NB4 (cell line): ENCODE measurements around the gene KAT2B.

Source experiments
- POLR2A ChIP-seq: IDR thresholded peaks from 2 replicates; pipeline ENCODE4 v1.6.1; 2011; ENCODE audit warnings: mild to moderate bottlenecking; ENCODE audit not compliant: insufficient read length; ENCODE audit errors: extremely low read depth
- TF ChIP-seq, protein P1 (sequence below): IDR thresholded peaks from one replicate; pipeline ENCODE4 v1.5.1; 2012; ENCODE audit warnings: low read depth, low read length
- TF ChIP-seq, protein P2 (sequence below): IDR thresholded peaks from 2 replicates; pipeline ENCODE4 v1.6.1; 2011; ENCODE audit warnings: low read depth, low read length

DNA sequence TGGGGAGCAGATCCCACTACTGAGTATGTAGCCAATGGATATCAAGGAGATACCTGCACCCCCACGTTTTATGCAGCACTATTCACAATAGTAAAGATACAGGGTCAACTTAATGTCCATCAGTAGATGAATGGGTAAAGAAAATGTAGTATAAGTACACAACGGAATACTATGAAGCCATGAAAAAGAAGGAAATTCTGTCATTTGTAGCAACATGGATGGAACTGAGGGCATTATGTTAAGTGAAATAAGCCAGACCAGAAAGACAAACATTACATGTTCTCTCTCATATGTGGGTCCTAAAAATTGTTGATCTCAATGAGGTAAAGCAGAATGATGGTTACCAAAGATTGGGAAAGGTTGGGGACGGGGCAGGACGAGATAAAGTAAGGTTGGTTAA, 42.7 kb upstream of the KAT2B start:
- TF ChIP-seq, protein P1, sequence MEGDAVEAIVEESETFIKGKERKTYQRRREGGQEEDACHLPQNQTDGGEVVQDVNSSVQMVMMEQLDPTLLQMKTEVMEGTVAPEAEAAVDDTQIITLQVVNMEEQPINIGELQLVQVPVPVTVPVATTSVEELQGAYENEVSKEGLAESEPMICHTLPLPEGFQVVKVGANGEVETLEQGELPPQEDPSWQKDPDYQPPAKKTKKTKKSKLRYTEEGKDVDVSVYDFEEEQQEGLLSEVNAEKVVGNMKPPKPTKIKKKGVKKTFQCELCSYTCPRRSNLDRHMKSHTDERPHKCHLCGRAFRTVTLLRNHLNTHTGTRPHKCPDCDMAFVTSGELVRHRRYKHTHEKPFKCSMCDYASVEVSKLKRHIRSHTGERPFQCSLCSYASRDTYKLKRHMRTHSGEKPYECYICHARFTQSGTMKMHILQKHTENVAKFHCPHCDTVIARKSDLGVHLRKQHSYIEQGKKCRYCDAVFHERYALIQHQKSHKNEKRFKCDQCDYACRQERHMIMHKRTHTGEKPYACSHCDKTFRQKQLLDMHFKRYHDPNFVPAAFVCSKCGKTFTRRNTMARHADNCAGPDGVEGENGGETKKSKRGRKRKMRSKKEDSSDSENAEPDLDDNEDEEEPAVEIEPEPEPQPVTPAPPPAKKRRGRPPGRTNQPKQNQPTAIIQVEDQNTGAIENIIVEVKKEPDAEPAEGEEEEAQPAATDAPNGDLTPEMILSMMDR = no peak
- TF ChIP-seq POLR2A = no peak
- TF ChIP-seq, protein P2, sequence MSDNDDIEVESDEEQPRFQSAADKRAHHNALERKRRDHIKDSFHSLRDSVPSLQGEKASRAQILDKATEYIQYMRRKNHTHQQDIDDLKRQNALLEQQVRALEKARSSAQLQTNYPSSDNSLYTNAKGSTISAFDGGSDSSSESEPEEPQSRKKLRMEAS = no peak
